Sigmoid colon (tissue), 7 donors: ENCODE results near the gene CCSER1. TPM values are rescaled to one million over a fixed set of nuclear protein-coding genes. Genes with fewer than 3 reads are reported as not detected.

Source experiments
- DNase-seq: peaks from one replicate; pipeline ENCODE4 v3.0.0-alpha.2; 2019
- H3K27ac ChIP-seq, 4 donors: fragments of 200-600 bp; sonication (generic); one replicate each; pipeline ENCODE4 v1.5.1; 2016 to 2019; ENCODE audit warnings: mild to moderate bottlenecking in 1 of 4
- H3K27me3 ChIP-seq, 3 donors: fragments of 200-600 bp; sonication (generic); one replicate each; pipeline ENCODE4 v1.5.1; 2019; ENCODE audit warnings: mild to moderate bottlenecking in 1 of 3
- H3K36me3 ChIP-seq, 4 donors: fragments of 200-600 bp; sonication (generic); one replicate each; pipeline ENCODE4 v1.5.1; 2016 to 2019
- H3K4me1 ChIP-seq, 4 donors: fragments of 200-600 bp; sonication (generic); one replicate each; pipeline ENCODE4 v1.5.1; 2017 to 2019
- H3K4me3 ChIP-seq, 4 donors: fragments of 200-600 bp; sonication (generic); one replicate each; pipeline ENCODE4 v1.5.1; 2017 to 2019; ENCODE audit warnings: mild to moderate bottlenecking in 2 of 4, moderate library complexity in 1 of 4
- H3K9me3 ChIP-seq, 4 donors: fragments of 200-600 bp in 3 of 4; sonication (generic) in 3 of 4; one replicate each; pipeline versions ENCODE4 v1.5.1 to v1.6.1; 2013 to 2019
- EP300 ChIP-seq, 4 donors: sonication (generic); formaldehyde crosslinking; IDR thresholded peaks; one replicate each; pipeline ENCODE4 v1.6.1; 2017; ENCODE audit warnings: antibody characterized with exemption in 4 of 4
- POLR2A ChIP-seq, 2 donors: fragments of 450-650 bp; IDR thresholded peaks; one replicate each; pipeline ENCODE4 v1.6.1; 2016; ENCODE audit warnings: antibody characterized with exemption in 2 of 2, mild to moderate bottlenecking in 2 of 2, moderate library complexity in 2 of 2
- POLR2AphosphoS5 ChIP-seq, 4 donors: sonication (generic); formaldehyde crosslinking; IDR thresholded peaks; one replicate each; pipeline ENCODE4 v1.6.1; 2017; ENCODE audit warnings: antibody characterized with exemption in 4 of 4
- WGBS, 2 donors: extraction: QIAGEN DNeasy Blood & Tissue Kit; methylation state at CpG; one replicate each; pipeline ENCODE4 v1.1.7; 2013; 5-methylcytosine and 5-hydroxymethylcytosine counted together
- intact Hi-C: fragments of 100-400 bp; cut with DNase I; formaldehyde crosslinking; loops from one replicate; pipeline ENCODE4 v1.15.1; 2023
- polyA plus RNA-seq, 3 donors: library from polyadenylated mRNA; stranded (reverse); fragments of 200-250 nt; gene quantifications; one replicate each; pipeline ENCODE4 v1.2.3, GENCODE V29; 2013
- total RNA-seq, 4 donors: library from RNA; depleted of rRNA; stranded (reverse); fragments of >200 nt; gene quantifications; one replicate each; pipeline ENCODE4 v1.1.0, GENCODE V29; 2016
- TF ChIP-seq, protein P1 (sequence below), 4 experiments: fragments of 450-650 bp in 3 of 4; fragments of 200-600 bp in 1 of 4; IDR thresholded peaks; one replicate each; pipeline ENCODE4 v1.5.1; 2016 to 2019; ENCODE audit warnings: antibody characterized with exemption in 4 of 4, mild to moderate bottlenecking in 3 of 4, moderate library complexity in 2 of 4
- donor health status: healthy with polysubstance abuse.
- donor health status: Bipolar disorder and iron deficiency.
- donor health status: healthy.

CCSER1 gene
- total and polyA plus RNA-seq, 7 donors: 1.6 to 7.2 (median 4.2) TPM

DNA sequence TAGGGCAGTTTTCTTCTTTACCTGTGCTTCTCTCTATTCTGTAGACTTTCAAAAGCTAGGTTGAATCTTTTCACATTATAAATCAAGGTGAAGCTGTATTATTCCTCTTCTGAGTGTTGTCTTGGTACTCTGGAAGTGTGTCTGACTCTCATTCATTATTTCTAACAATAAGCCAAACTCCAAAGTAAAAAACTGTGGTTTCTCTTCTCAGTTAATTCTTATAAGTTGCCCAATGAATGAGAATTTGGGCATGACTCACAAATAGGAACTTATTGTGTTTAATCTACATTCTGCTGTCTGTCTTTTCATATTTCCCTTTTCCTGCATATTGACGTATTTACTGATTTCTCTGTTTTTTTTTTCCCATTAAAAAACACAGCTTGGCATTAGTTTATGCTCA lies 714.5 kb downstream of the CCSER1 start:
- TF ChIP-seq POLR2AphosphoS5 (IDR thresholded peaks at IDR 0.05) (no peak), POLR2A (IDR thresholded peaks at IDR 0.05) (no peak), EP300 (IDR thresholded peaks at IDR 0.05) (no peak)
- TF ChIP-seq, protein P1, sequence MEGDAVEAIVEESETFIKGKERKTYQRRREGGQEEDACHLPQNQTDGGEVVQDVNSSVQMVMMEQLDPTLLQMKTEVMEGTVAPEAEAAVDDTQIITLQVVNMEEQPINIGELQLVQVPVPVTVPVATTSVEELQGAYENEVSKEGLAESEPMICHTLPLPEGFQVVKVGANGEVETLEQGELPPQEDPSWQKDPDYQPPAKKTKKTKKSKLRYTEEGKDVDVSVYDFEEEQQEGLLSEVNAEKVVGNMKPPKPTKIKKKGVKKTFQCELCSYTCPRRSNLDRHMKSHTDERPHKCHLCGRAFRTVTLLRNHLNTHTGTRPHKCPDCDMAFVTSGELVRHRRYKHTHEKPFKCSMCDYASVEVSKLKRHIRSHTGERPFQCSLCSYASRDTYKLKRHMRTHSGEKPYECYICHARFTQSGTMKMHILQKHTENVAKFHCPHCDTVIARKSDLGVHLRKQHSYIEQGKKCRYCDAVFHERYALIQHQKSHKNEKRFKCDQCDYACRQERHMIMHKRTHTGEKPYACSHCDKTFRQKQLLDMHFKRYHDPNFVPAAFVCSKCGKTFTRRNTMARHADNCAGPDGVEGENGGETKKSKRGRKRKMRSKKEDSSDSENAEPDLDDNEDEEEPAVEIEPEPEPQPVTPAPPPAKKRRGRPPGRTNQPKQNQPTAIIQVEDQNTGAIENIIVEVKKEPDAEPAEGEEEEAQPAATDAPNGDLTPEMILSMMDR (IDR thresholded peaks at IDR 0.05): no peak
- intact Hi-C loops: no loop called here
- Histone ChIP-seq H3K4me3 (no peak overlapping the region), H3K27me3 (no peaks in the 10 kb centered on the region), H3K4me1 (peaks cover 0 to 4% (median 0%) of the 10 kb centered on the region in 4 donors), H3K9me3 (no peaks in the 10 kb centered on the region), H3K36me3 (no peaks in the 10 kb centered on the region), H3K27ac (no peak overlapping the region)
- no peak for DNase-seq
- 88 to 90% methylated on average over 1 of the region's 1 CpG for WGBS, 2 donors

DNA sequence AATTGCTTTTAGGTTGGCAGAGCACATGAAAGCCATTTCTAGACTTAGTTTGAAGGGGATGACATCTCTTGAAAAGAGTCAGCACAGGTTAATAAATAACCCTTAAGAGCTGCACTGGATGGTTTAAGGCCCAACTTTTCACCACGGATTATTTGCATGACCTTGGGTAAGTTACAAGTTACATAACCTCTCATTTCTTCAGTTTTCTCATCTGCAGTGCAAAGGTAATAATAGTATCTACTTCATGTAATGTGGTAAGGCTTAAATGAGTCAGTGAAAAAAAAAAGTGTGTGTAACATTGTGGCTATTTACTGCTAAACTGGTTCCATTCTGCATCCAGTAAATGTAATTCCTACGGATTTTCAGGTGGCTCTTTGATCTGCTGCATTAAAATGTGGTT lies 715.8 kb downstream of the CCSER1 start:
- H3K27ac ChIP-seq: no peak overlapping the region
- intact Hi-C loops: no loop called here
- H3K4me1 ChIP-seq: peaks cover 0 to 4% (median 0%) of the 10 kb centered on the region in 4 donors
- WGBS, 2 donors: 22 to 67% methylated on average over 2 of the region's 2 CpGs
- no peak overlapping the region for H3K4me3 ChIP-seq
- H3K27me3 ChIP-seq: no peaks in the 10 kb centered on the region
- no peak for DNase-seq
- no peaks in the 10 kb centered on the region for H3K9me3 ChIP-seq
- TF ChIP-seq POLR2A (IDR thresholded peaks at IDR 0.05): no peak
- TF ChIP-seq EP300 (IDR thresholded peaks at IDR 0.05): no peak
- no peak for TF ChIP-seq POLR2AphosphoS5 (IDR thresholded peaks at IDR 0.05)
- TF ChIP-seq, protein P1 (IDR thresholded peaks at IDR 0.05): no peak
- H3K36me3 ChIP-seq: no peaks in the 10 kb centered on the region

DNA sequence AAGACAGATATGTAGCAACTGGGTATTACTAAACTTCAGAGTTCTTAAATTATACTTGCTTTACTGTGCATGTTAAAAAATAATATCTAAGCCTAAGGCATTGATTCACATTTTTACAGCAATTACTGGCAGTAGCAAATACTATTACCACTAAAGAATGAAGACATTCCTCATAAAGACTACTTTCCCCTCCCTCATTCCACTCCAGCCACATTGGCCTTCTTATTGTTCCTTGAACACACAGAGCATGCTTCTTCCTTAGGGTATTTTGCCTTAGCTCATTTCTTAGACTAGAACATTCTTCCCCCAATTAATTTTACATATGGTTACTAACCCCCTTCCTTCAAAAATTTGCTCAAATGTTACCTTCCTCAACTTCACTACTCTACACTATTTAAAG lies 717.0 kb downstream of the CCSER1 start:
- TF ChIP-seq POLR2AphosphoS5 (IDR thresholded peaks at IDR 0.05): no peak
- no peak for TF ChIP-seq POLR2A (IDR thresholded peaks at IDR 0.05)
- TF ChIP-seq, protein P1 (IDR thresholded peaks at IDR 0.05): no peak
- TF ChIP-seq EP300 (IDR thresholded peaks at IDR 0.05): no peak
- Histone ChIP-seq H3K27ac (no peak overlapping the region), H3K36me3 (no peaks in the 10 kb centered on the region), H3K4me1 (peaks cover 0 to 4% (median 0%) of the 10 kb centered on the region in 4 donors), H3K4me3 (no peak overlapping the region), H3K27me3 (no peaks in the 10 kb centered on the region), H3K9me3 (no peaks in the 10 kb centered on the region)
- intact Hi-C loops: no loop called here
- DNase-seq: no peak

DNA sequence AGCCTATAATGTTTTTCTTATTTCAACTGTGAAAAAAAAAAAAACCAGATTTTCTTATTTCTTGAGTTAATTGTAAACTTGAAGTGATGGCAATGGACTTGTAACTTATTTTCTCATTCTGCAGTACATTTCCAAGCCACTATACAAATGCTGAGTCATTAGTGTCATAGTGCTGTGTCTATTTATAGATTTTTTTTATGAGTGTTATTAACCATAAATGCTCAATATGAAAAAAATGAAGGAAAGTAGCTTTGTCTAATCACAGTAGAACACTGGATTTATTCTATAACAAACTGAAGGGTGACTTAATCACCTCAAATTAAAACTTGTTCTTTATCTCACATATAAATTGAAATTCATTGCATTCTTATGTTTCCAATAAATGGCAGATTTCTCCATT lies 718.6 kb downstream of the CCSER1 start:
- Histone ChIP-seq H3K27ac (no peak overlapping the region), H3K36me3 (no peaks in the 10 kb centered on the region), H3K4me3 (no peak overlapping the region), H3K4me1 (peaks cover 0 to 4% (median 0%) of the 10 kb centered on the region in 4 donors), H3K9me3 (no peaks in the 10 kb centered on the region), H3K27me3 (no peaks in the 10 kb centered on the region)
- intact Hi-C loops: no loop called here
- DNase-seq: no peak
- TF ChIP-seq POLR2AphosphoS5 (IDR thresholded peaks at IDR 0.05) (no peak), POLR2A (IDR thresholded peaks at IDR 0.05) (no peak), EP300 (IDR thresholded peaks at IDR 0.05) (no peak)
- TF ChIP-seq, protein P1 (IDR thresholded peaks at IDR 0.05): no peak

DNA sequence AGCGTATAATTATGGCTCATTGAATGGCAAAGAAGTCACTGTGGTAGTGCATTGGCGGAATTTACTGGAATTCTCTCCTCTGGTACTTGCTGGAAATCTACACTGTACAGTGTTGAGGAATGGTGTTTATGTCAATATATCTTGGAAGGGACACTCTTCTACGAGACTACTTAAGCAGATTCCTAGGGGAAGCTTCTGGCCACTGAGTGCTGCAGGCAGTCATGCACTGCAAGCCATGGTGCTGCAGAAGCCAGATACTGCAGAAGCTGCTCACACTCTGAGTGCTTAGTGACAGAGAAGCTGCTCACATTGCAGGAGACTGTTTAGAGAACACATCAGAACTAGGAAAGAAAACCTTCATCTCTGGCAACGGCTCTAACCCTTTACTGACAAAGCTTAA lies 725.0 kb downstream of the CCSER1 start:
- H3K27ac ChIP-seq: no peak overlapping the region
- no peaks in the 10 kb centered on the region for H3K36me3 ChIP-seq
- no peaks in the 10 kb centered on the region for H3K27me3 ChIP-seq
- no peaks in the 10 kb centered on the region for H3K4me1 ChIP-seq
- H3K9me3 ChIP-seq: no peaks in the 10 kb centered on the region
- no peak for DNase-seq
- WGBS, 2 donors: 76 to 87% methylated on average over 4 of the region's 4 CpGs
- TF ChIP-seq EP300 (IDR thresholded peaks at IDR 0.05) (no peak), POLR2AphosphoS5 (IDR thresholded peaks at IDR 0.05) (no peak), POLR2A (IDR thresholded peaks at IDR 0.05) (no peak)
- TF ChIP-seq, protein P1 (IDR thresholded peaks at IDR 0.05): no peak
- no peak overlapping the region for H3K4me3 ChIP-seq
- intact Hi-C loops: no loop called here
